OCI-LY3 (cell line): ENCODE data around the gene CCM2L.

Experiments used
- EZH2phosphoT487 ChIP-seq: fragments of 200-600 bp; shearing (Covaris generic); IDR thresholded peaks from 2 replicates; pipeline ENCODE4 v1.6.1; 2018; ENCODE audit warnings: antibody characterized with exemption, mixed run types, low read depth
- TF ChIP-seq, protein P1 (sequence below): fragments of 200-600, 300-600 bp; sonication (generic); IDR thresholded peaks from 2 replicates; pipeline ENCODE4 v1.5.1; 2014; ENCODE audit warnings: antibody characterized with exemption, low read length, low read depth

GRCh38 chr20:32027643-32028042, 17.4 kb downstream of the CCM2L start:
- TF ChIP-seq, protein P1, sequence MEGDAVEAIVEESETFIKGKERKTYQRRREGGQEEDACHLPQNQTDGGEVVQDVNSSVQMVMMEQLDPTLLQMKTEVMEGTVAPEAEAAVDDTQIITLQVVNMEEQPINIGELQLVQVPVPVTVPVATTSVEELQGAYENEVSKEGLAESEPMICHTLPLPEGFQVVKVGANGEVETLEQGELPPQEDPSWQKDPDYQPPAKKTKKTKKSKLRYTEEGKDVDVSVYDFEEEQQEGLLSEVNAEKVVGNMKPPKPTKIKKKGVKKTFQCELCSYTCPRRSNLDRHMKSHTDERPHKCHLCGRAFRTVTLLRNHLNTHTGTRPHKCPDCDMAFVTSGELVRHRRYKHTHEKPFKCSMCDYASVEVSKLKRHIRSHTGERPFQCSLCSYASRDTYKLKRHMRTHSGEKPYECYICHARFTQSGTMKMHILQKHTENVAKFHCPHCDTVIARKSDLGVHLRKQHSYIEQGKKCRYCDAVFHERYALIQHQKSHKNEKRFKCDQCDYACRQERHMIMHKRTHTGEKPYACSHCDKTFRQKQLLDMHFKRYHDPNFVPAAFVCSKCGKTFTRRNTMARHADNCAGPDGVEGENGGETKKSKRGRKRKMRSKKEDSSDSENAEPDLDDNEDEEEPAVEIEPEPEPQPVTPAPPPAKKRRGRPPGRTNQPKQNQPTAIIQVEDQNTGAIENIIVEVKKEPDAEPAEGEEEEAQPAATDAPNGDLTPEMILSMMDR: no peak
- TF ChIP-seq EZH2phosphoT487: no peak
